Germinal center (tissue), 1 donor: ENCODE data around the gene KRT10.
A peak's percentile ranks its signal among the peaks of the same experiment; 100 is the strongest.
"Not testable (repeated sequence)": the region's sequence is repeated elsewhere in the genome, so short reads cannot be mapped to it uniquely, and the experiment has no call there.

ENCODE experiments used
- DNase-seq: peaks from one replicate; pipeline ENCODE4 v3.0.0; 2012; ENCODE audit warnings: mixed read lengths, low spot score

KRT10 gene

GRCh38 chr17:40832840-40833239 is 10.4 kb upstream of the KRT10 start:
- no peak for DNase-seq

- DNase-seq, result no peak
Observed at GRCh38 chr17:40830085-40830776, 7.8 kb upstream of the KRT10 start.

GRCh38 chr17:40828454-40829044 is 6.1 kb upstream of the KRT10 start:
- DNase-seq, result no peak

- DNase-seq, result no peak
Observed at GRCh38 chr17:40827746-40828453, 5.5 kb upstream of the KRT10 start.

GRCh38 chr17:40825599-40825998 is 3.2 kb upstream of the KRT10 start:
- no peak for DNase-seq

GRCh38 chr17:40824015-40824832 is 1.8 kb upstream of the KRT10 start:
- no peak for DNase-seq

- DNase-seq, result no peak
Observed at GRCh38 chr17:40821536-40821935, 878 bp downstream of the KRT10 start.

- no peak for DNase-seq
Observed at GRCh38 chr17:40820228-40820838, 2.1 kb downstream of the KRT10 start.

- no peak for DNase-seq
Observed at GRCh38 chr17:40819528-40820125, 2.8 kb downstream of the KRT10 start.

GRCh38 chr17:40818733-40819527 is 3.5 kb downstream of the KRT10 start:
- peak; percentile 79 for DNase-seq

GRCh38 chr17:40818343-40818732 is 4.1 kb downstream of the KRT10 start:
- no peak for DNase-seq

GRCh38 chr17:40817103-40817682 is 5.2 kb downstream of the KRT10 start:
- DNase-seq, result no peak

GRCh38 chr17:40816569-40816968 is 5.8 kb downstream of the KRT10 start:
- DNase-seq, result no peak

GRCh38 chr17:40815381-40815780 is 7.0 kb downstream of the KRT10 start:
- DNase-seq, result no peak

- not testable (repeated sequence) for DNase-seq
Observed at GRCh38 chr17:40814657-40815056, 7.8 kb downstream of the KRT10 start.

GRCh38 chr17:40813804-40814203 is 8.6 kb downstream of the KRT10 start:
- no peak for DNase-seq

GRCh38 chr17:40812639-40813038 is 9.8 kb downstream of the KRT10 start:
- no peak for DNase-seq

GRCh38 chr17:40810494-40810893 is 11.9 kb downstream of the KRT10 start:
- DNase-seq, result no peak

- no peak for DNase-seq
Observed at GRCh38 chr17:40809721-40810421, 12.5 kb downstream of the KRT10 start.

GRCh38 chr17:40806131-40806530 is 16.3 kb downstream of the KRT10 start:
- DNase-seq, result no peak
